ENCODE data around the gene CABLES2.

The CABLES2 gene

GRCh38 chr20:62372042-62372993 lies 34.8 kb downstream of the CABLES2 start:
- CTCF ChIA-PET: interaction anchor here (0.6 to 1.9 kb wide), 4 partner anchors 10 to 70 kb away, joined by 3 to 7 read pairs (median 4); partner anchors contain the start of gene ADRM1
- POLR2A ChIA-PET (ENCODE audit: low non-redundant PET): interaction anchor here (0.7 to 1.3 kb wide), 3 partner anchors 9 to 66 kb away, joined by 3 to 4 read pairs (median 3); no protein-coding TSS in a partner anchor
- peak overlapping the region; percentile 100 for H3K27ac ChIP-seq
- no peak for TF ChIP-seq CTCF (conservative IDR thresholded peaks at IDR 0.05; ENCODE audit: low read depth)
- no peak for DNase-seq (ENCODE audit: low spot score)

- ChIA-PET CTCF (interaction anchor here (1.2 to 11.3 kb wide), 3 partner anchors 11 to 69 kb away, joined by 3 to 173 read pairs (median 7); partner anchors contain the start of gene ADRM1), POLR2A (ENCODE audit: low non-redundant PET) (interaction anchor here (1.0 to 1.4 kb wide), 3 partner anchors 14 to 66 kb away, joined by 3 to 5 read pairs (median 3); no protein-coding TSS in a partner anchor)
- TF ChIP-seq CTCF (conservative IDR thresholded peaks at IDR 0.05; ENCODE audit: low read depth): no peak
- peak overlapping the region; percentile 100 for H3K27ac ChIP-seq
- no peak for DNase-seq (ENCODE audit: low spot score)
Measured at GRCh38 chr20:62371588-62372041, 35.5 kb downstream of the CABLES2 start.

- no peak for DNase-seq (ENCODE audit: low spot score)
- peak overlapping the region; percentile 100 for H3K27ac ChIP-seq
- TF ChIP-seq CTCF (conservative IDR thresholded peaks at IDR 0.05; ENCODE audit: low read depth): no peak
- ChIA-PET POLR2A (ENCODE audit: low non-redundant PET) (interaction anchor here (0.6 to 1.4 kb wide), 5 partner anchors 13 to 65 kb away, joined by 3 to 5 read pairs (median 3); partner anchors contain the start of gene RPS21), CTCF (interaction anchor here (1.5 to 11.3 kb wide), 4 partner anchors 11 to 69 kb away, joined by 3 to 173 read pairs (median 6); partner anchors contain the start of gene ADRM1)
Measured at GRCh38 chr20:62370807-62371587, 36.1 kb downstream of the CABLES2 start.

- DNase-seq (ENCODE audit: low spot score): peak; percentile 79
- no peak for TF ChIP-seq CTCF (conservative IDR thresholded peaks at IDR 0.05; ENCODE audit: low read depth)
- ChIA-PET POLR2A (ENCODE audit: low non-redundant PET) (interaction anchor here (0.6 to 6.7 kb wide), 8 partner anchors 7 to 56 kb away, joined by 3 to 67 read pairs (median 4); partner anchors contain the start of gene RPS21), CTCF (interaction anchor here (0.6 to 11.3 kb wide), 9 partner anchors 12 to 68 kb away, joined by 3 to 173 read pairs (median 5); partner anchors contain the start of genes ADRM1 and RPS21)
- peak overlapping the region; percentile 100 for H3K27ac ChIP-seq
Measured at GRCh38 chr20:62370115-62370806, 36.8 kb downstream of the CABLES2 start.

- no peak for TF ChIP-seq CTCF (conservative IDR thresholded peaks at IDR 0.05; ENCODE audit: low read depth)
- ChIA-PET CTCF (interaction anchor here (0.6 to 11.3 kb wide), 13 partner anchors 8 to 68 kb away, joined by 3 to 173 read pairs (median 5); partner anchors contain the start of gene RPS21), POLR2A (ENCODE audit: low non-redundant PET) (interaction anchor here (1.0 to 6.7 kb wide), 4 partner anchors 7 to 20 kb away, joined by 3 to 67 read pairs (median 4); no protein-coding TSS in a partner anchor)
- DNase-seq (ENCODE audit: low spot score): no peak
- H3K27ac ChIP-seq: peak overlapping the region; percentile 100
Measured at GRCh38 chr20:62369815-62370114, 37.3 kb downstream of the CABLES2 start.

All from RWPE1 (cell line).